Peyer's patch (tissue), 4 donors: ENCODE results near the gene HDAC4.
A peak's percentile ranks its signal among the peaks of the same experiment; 100 is the strongest.

ENCODE experiments used
- CTCF ChIP-seq, 6 experiments: fragments of 450-650 bp in 4 of 6; fragments of 200-600 bp in 2 of 6; sonication (generic) in 1 of 6; IDR thresholded peaks; one replicate each; pipeline ENCODE4 v1.5.1; 2017 to 2019; ENCODE audit warnings: antibody characterized with exemption in 6 of 6, mild to moderate bottlenecking in 3 of 6, moderate library complexity in 1 of 6
- POLR2A ChIP-seq, 2 donors: fragments of 450-650 bp; IDR thresholded peaks; one replicate each; pipeline ENCODE4 v1.5.1; 2017; ENCODE audit warnings: antibody characterized with exemption in 2 of 2, mild to moderate bottlenecking in 2 of 2, moderate library complexity in 2 of 2

GRCh38 chr2:239285071-239285931 lies 115.5 kb downstream of the HDAC4 start:
- TF ChIP-seq CTCF (IDR thresholded peaks at IDR 0.05) (no peak), POLR2A (IDR thresholded peaks at IDR 0.05) (peak in 1 of 2 donors; percentile 16)
